HG03342 (cell line): ENCODE results near the gene DPH6.
A peak's percentile ranks its signal among the peaks of the same experiment; 100 is the strongest.

ENCODE experiments used
- ATAC-seq: cut with Tn5 transposase; IDR thresholded peaks from one replicate; pipeline ENCODE4 v1.9.1; 2021; ENCODE audit warnings: mild to moderate bottlenecking, moderate library complexity; ENCODE audit not compliant: unreplicated experiment

Gene DPH6

DNA sequence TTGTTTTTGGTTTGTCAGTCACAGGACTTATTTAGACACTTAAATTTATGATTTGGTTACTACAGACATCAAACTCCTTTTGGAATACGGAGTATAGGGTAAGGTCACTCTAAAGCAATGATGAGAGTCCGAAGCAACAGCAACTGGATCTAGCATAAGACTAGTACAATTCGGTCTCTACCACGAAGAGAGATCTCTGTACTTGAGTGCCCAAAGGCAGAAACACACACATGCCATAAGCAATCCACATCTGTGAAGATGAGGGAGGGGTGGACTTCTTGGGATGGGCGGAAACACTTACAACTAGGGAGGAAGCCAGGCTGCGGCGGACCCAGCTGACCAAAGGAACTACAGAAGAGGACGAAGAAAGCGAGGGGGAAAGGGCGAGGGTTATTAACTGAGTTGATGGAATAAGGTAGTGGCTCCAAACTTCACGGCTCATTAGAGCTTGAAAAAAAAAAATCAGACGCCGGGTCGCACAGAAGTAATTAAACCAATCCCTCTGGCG is 595 bp downstream of the DPH6 start:
- peak; percentile 17 for ATAC-seq

DNA sequence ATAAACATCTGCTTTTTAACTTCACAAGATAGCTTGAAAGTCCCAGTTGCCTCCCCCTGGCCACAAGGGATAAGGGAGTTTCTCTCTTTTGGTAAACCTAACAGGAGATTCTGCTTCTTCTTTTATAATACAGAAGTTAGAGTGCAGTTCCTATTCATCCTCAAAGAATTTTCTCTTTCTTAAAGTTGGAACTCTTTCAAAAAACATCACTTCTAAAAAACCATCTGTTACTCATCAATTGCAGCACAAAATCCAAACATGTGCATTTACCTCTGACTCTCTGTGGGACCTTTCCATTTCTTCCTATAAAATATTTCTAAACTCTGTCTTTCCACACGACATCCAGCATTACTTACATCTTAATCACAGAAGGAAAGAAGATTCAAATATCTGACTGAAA is 5.1 kb downstream of the DPH6 start:
- no peak for ATAC-seq

DNA sequence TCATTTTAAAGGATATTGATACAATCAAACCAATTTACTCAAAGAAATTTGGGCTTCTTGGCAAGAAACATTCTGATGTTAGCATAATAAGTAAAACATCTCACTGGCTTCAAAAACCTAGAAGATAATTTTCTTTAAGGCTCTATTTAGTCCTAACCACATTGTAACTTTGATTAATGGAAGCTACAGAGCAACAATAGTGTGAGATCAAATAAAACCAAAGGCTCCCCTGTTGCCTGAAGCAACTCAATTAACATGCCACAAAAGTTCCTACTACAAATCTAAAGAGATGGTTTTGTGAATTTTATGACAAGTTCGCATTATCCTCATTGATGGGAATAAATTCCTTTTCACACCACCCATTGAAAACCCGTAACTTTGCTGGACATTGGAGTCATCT is 5.9 kb downstream of the DPH6 start:
- no peak for ATAC-seq

DNA sequence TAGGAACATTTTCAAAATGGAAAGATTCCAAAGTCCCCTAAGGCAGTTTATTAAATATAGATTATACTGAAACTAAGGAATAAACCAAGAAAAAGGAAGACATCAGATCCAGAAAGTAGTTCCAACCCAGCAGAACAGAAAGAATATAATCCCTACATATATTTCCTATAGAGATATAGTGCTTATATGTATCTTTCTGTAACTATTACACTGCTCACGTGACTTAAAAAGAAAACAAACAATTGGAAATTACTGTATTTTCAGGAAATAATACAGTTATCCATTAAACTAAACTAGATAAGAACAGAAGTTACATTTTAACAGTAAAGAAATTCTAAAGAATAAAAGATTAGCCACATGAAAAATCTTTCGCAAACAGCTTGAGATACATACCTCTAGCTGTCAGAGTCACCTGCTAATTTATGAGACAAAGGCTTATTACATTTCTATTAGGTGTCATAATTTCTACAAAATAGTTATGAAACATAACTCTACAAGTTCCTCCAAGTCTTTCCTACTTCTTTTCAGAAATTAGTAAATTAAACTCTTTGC is 10.5 kb downstream of the DPH6 start:
- no peak for ATAC-seq

DNA sequence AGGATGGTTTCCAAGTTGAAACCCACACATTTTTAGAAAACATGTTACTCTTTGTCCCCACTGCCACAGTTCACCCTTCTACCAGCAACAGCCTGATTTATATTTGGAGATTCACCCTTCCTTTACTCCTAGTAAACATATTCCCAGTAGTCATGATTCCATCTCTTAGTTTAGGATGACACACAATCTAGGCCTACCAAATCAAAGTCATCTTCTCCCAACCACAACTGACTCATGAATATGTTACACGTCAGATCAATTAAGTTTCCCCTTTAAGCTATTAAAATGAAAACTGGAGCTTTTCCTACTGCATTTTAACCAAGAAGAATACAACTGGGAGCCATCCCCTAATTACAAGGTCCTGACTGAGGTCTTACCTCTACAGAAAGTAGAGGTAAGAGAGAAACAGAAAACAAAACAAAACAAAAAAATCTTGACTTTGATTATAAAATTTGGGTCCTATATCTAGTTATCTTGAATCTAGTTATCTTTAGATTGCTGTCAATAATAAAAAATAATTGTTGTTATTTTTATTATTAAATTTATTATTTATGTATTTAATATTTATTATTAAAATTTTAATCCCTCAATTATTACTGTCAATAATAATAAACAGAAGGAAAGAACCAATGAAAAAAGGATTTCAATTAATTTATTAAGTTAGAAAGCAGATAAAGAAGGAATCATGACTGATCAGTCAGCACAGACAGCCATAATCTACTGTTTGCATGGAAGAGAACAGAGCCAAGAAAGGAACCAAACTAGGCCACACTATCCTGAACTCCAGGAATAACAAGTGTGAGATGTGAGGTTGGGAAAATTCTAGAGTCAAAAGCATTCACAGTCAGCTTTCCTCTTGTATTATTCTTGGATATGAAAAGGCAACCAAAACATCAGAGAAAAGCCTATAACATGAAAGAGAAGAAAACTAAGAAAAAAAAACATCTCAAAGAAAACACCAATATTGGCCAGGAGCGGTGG is 12.5 kb downstream of the DPH6 start:
- no peak for ATAC-seq

DNA sequence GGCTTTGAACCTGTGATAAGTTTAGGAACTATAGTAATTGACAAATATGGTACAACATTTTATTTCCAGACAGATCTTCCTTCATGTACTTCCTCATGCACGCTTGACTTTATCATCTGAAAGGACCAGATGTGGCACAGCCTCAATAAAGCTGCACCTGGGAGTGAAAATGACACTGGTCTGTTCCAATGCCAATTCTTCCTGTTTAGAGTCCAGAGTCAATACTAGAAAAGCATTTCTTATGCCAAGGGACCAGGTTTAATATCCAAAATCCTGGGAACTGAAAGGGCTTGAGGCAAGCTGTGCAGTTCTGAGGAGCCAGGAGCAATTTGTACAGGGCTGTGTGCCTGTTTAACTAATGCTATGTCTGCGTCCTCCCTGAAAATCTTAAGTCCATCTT is 15.3 kb downstream of the DPH6 start:
- no peak for ATAC-seq

DNA sequence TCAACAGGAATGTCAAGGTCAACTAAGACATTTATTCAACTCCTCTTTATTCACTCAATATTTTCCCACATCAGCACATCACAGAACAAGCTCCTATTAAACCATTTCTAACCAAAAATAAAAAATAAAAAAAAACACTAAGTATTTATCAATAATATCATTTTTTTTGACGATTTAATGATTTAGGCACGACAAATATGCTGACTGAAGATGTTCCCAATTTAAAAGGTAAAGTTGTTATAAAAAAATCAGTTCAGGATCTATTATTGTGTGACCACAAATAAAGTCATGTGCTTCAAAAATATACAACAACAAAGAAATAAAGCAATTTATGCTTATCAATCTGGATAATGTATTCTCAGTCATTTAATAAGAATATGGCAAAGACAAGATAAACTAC is 16.2 kb downstream of the DPH6 start:
- ATAC-seq: no peak

DNA sequence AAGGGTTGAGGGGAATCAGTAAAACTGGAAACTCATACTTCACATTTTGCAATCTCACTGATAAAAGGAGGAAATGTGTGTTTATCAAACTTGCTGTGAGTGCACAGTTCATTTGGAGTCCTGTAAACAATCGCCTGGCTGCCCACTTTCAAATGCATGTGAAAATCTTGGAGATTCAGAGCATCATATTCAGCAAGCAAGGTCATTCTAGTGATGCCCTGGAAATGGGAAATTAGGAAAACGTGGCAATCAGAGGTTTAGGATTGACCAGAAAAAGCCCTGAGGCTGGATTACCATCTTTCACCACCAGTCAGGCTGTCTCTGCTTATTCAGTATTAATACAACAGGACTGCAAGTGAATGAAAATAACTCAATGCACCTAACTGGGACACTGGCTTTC is 23.9 kb downstream of the DPH6 start:
- no peak for ATAC-seq

DNA sequence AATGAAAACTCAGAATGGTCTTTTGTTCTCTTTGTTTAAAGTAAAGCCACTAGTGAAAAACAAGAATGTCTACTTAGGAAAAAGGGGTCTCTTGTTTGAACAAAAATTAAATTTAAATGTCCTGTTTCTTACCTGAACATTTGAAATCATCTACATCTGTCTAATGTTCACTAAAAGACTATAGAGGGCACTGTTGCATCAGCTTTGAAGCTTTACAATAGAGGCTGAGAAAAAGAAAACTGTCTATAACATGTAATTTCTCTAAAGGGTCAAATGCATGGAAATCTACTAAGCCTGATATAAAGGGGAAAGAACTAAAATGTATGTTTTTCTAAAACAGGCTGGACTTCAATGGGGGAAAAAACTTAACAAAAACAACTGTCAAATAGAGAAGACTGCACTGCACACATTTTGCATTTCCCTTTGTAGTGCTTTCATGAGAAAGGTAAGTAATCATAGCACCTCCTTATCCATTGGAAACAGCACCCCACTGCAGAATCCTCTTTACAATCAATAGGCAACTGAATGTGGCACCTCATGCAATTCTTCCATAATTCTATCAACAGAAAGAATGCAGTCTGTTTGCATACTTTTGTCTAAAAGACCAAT is 26.3 kb downstream of the DPH6 start:
- peak; percentile 74 for ATAC-seq

DNA sequence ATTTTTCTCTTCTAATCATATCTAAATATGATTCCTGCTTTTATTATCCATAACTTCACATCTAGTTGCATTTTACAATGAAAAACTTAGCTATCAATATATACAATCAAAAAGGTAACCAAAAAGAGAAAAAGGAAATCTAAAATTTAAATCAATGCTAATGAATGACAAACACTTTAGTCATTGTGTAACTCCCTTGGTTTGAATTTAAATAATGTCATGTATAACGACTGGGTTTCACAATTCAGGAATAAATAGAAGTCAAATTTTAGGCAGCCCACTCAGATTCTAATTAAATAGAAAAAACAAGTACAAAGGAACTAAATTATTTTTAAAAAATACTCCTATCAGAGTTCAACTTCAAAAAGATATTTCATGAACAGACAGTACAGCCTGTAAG is 26.9 kb downstream of the DPH6 start:
- ATAC-seq: no peak

DNA sequence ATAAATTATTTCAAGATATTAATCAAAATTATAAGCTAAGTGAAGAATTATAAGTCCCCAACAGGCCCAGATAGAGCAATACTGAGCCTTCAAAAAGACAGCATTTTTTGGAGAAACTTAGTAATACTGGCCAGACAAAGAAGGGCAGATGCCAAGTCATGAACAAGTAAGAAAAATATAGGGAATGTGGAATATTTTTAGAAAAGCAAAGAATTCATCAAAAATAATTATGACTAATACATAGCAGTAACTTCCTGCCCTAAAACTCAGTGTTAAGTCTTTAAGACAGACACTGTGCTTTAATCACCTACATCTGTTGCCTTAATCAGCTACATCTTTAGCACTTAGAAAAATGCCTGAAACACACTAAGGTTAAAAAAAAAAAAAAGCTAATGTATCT is 31.2 kb downstream of the DPH6 start:
- ATAC-seq: no peak

DNA sequence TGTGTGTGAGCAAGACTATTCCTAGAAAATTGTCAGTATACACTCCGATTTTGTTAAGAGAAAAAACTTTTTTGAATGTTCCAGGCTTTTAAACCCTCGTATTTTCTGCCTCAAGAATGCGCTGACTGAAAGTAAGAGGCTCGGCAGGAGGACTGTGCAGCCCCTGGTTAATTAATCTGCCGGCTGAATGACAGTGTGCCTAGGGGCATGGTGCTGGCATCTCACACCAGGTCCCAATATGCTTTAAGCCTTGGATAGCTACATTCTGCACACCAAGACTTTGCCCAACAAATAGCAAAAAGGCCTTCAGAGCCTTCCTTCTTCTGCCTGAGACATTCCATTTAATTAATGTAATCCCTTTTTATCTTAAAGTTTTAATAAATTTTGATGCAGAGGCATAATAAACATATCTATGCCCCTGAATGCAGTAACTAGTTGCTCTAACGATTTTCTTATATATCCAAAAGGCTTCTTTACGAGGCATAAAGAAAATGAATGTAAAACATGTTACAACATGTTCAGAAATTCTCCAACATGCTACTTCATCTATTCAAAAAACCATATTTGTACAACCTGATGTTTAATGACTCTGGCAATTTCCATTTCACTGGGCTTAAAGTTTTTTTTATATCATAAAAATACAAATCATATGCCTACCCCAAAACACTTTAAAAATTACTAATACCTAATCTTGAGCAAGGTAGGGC is 37.9 kb downstream of the DPH6 start:
- ATAC-seq: no peak

DNA sequence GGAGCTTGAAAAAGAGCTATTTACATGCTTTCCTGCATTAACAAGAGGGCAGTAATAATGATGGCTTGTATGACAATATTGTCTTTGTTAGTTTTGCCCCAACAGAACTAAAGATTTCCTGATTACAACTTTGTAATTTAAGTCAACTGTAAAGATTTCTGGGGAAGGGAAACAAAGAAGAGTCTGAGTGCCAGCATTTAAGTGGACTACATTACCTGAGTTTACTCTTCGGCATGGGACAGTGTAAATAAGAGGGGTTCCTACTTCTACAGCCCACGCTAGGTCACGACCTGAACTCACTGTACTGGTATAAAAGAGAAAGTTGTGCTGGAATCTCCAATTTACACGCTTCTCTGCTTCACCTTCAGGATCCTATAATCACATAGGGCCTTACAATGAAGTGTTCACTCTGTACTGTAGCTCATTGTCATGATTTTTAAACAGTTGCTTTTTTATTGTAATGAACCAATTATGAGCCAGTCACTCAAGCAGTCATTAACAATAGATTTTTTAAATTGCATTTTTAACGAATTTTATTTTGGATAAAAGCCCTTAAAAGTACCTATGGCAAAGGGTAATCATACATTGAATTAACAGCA is 39.6 kb downstream of the DPH6 start:
- no peak for ATAC-seq

DNA sequence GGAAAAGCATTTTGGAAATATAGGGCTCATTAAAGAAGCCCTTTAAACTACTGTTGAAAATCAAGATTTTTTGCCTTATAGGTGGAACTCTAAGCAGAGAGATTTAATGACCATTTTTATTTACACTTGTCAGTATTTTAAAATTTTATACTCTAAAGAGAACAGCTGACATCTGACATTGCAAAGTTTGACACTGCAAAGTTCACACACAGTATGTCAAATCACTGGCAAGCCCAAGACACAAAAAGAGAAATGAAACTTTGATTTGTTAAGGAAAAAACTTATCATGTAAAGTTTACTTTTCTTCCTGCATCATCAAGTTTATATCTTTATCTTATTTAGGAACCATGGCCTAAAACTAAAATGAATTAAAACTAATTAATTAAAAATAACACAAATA is 40.2 kb downstream of the DPH6 start:
- no peak for ATAC-seq

DNA sequence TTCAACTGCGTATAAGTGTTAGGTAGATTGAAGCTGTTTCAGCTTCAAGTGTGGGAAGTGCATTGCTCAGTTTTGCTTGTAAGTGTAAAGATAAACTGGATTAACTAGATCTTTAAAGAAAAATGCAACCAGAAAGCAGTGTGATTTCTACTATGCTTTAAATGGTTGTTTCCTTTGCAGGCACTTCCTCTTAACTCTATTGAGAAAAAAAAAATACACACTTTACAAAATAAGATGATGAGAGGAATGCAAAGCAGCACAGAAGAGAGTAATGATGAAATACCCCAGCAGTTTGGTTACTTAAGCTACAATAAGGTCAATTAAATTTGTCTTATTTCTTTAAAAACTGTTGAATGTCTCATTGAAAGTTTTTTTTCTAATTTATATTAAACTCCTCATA is 40.8 kb downstream of the DPH6 start:
- no peak for ATAC-seq

DNA sequence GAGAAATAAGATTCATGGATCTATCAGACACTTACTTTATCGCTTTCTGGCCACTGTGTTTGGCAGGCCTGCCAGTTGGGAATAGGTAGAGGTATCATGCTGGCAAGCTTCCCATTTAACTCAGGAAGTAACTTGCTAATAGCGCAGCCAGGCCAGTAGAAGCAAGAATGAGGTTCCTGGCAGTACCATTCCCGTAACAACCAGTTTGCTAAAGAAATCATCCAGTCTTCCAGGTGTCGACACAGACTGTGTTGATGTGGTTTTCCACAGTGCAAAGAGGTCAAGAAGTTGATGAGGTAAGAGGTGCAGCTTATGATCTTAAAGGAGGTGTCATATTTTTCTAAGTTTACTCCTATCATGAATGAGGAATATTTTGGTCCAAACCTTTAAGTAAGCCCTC is 46.2 kb downstream of the DPH6 start:
- ATAC-seq: no peak

DNA sequence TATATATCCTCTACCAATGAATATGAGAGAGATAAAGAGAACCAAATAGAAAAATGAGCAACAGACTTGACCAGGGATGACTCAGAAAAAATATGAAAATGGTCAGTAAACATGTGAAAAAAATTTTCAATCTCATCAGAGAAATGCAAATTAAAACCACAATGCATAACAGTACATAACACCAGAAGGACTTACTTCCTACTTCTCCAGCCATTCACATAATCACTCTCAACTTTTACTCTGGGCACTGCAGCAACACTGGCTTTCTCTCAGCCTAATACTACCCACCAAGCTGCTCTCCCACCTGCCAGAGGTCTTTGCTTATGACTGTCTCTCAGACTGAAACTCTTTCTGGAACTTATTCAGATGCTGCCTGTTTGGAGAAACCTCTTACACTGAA is 49.4 kb downstream of the DPH6 start:
- peak; percentile 100 for ATAC-seq

DNA sequence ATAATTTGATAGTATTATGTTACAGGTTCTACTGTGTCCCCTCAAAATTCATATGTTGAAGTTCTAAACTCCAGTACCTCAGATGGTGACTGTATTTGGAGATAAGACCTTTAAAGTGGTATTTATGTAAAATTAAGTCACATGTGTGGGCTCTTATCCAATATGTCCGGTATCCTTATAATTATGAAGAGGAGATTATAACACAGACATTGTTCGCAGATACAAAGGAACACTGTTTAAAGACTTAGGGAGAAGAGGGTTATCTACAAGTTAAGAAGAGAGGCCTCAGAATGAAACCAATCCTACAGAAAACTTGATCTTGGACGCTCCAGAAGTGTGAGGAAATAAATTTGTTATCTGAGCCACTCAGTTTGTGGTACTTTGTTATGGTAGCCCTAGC is 50.9 kb downstream of the DPH6 start:
- no peak for ATAC-seq

DNA sequence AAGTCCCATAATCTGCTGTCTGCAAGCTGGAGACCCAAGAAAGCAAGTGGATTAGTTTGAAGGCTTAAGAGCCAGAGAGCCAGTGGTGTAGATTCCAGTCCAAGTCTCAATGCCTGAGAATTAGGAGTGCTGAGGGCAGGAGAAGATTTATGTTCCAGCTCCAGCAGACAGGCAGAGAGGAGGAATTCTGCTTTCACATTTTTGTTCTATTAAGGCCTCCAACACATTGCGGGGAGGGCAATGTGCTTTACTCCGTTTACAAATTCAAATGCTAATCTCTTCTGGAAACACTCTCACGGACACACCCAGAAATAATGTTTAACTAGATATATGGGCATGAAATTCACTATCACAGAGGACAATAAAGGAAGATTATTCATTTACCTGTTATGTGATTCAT is 54.0 kb downstream of the DPH6 start:
- no peak for ATAC-seq

DNA sequence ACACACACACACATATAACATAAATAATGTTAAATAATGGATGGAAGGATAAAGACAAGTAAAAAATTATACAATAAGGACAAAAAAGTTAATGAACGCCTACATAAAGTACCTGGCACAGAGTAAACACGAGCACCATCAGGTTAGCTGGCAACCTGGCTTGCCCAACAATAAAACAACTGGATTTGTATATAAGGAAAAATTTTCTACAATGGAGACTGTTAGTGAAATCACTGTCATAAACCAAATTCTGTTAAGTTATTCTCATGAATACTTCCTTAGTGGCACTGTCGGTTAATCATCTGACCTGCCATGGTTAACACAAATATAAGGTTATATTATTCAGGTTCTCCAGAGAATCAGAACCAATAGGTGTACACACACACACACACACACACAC is 54.8 kb downstream of the DPH6 start:
- ATAC-seq: no peak

DNA sequence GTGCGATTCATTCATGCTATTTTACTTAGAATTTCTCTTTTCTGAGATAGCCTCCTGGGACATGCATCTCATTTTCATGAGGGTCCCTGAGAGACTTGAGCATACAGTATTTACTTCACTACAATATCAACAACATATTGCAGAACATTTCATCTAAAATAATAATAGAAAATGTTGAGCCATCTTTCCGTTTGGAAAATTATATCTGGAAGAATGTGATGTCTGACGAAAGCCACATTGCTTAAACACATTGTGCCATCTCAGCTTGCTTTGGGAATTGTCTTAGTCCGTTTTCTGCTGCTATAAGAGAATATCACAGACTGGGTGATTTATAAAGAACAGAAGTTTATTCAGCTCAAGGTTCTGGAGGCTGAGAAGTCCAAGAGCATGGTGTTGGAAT is 55.5 kb downstream of the DPH6 start:
- no peak for ATAC-seq
